Endothelial cell of umbilical vein (primary cell): ENCODE measurements around the gene PAPPA. TPM values are rescaled to one million over a fixed set of nuclear protein-coding genes. Genes with fewer than 3 reads are reported as not detected.

ENCODE experiments used
- BruUV-seq: library from RNA; stranded (reverse); fragments of 400-500 nt; replicated peaks from 2 replicates; lab custom pipeline; 2021; lab: Mats Ljungman, UMichigan
- CTCF ChIA-PET: fragments of 300-600, 350-600 bp; sonication (Branson Sonifier 250); formaldehyde crosslinking; loops from one replicate; lab custom pipeline; 2021; ENCODE audit warnings: antibody characterized with exemption, inconsistent platforms; lab: Charles Lee
- POLR2A ChIA-PET: fragments of 300-600, 350-600 bp; sonication (Branson Sonifier 250); formaldehyde crosslinking; loops from one replicate; lab custom pipeline; 2021; ENCODE audit warnings: antibody characterized with exemption, inconsistent platforms; lab: Charles Lee
- DNase-seq: peaks from one replicate; pipeline ENCODE4 v3.0.0-alpha.2; 2011; ENCODE audit warnings: low read depth, low spot score
- FAIRE-seq: peaks from 2 replicates; lab custom pipeline; 2011; peaks lifted over from hg19 to GRCh38; lab: Jason Lieb, UNC
- H2AFZ ChIP-seq: 2 replicates; pipeline ENCODE4 v1.6.0; 2012; ENCODE audit warnings: low read depth, low read length, control low read depth, inconsistent platforms
- H3K27ac ChIP-seq: 2 replicates; pipeline ENCODE4 v1.5.1; 2011; ENCODE audit warnings: low read depth, mild to moderate bottlenecking, control low read depth, low read length, moderate library complexity; ENCODE audit not compliant: insufficient read depth
- H3K27me3 ChIP-seq, 2 experiments: 2 replicates each; pipeline versions ENCODE4 v1.6.0 to v1.6.1; 2011; ENCODE audit warnings: low read length in 2 of 2, mixed read lengths in 1 of 2; ENCODE audit not compliant: control insufficient read depth in 2 of 2, insufficient read depth in 2 of 2
- H3K36me3 ChIP-seq, 2 experiments: 2 replicates in 1 of 2; 3 replicates in 1 of 2; pipeline ENCODE4 v1.5.1; 2011; ENCODE audit warnings: low read length in 2 of 2, mild to moderate bottlenecking in 1 of 2, moderate library complexity in 1 of 2; ENCODE audit not compliant: control insufficient read depth in 2 of 2, insufficient read depth in 2 of 2; ENCODE audit errors: extremely low read depth in 1 of 2
- H3K4me1 ChIP-seq: 3 replicates; pipeline ENCODE4 v1.5.1; 2011; ENCODE audit warnings: mild to moderate bottlenecking, low read length; ENCODE audit not compliant: control insufficient read depth, insufficient read depth; ENCODE audit errors: extremely low read depth
- H3K4me2 ChIP-seq: 2 replicates; pipeline ENCODE4 v1.6.1; 2011; ENCODE audit warnings: low read length, control low read depth, mixed read lengths; ENCODE audit not compliant: insufficient read depth
- H3K4me3 ChIP-seq, 3 experiments: fragments of 200-600 bp in 1 of 3; sonication (generic), shearing (Covaris generic) in 1 of 3; replicated peaks in 1 of 3; 2 replicates each; pipeline ENCODE4 v1.5.1; 2011 to 2016; ENCODE audit warnings: control low read depth in 3 of 3, low read length in 3 of 3, mild to moderate bottlenecking in 2 of 3, inconsistent platforms in 1 of 3, low read depth in 1 of 3, moderate library complexity in 1 of 3; ENCODE audit not compliant: insufficient read depth in 1 of 3
- H3K79me2 ChIP-seq: 2 replicates; pipeline ENCODE4 v1.6.0; 2012; ENCODE audit warnings: low read length, inconsistent platforms; ENCODE audit not compliant: control insufficient read depth, insufficient read depth
- H3K9ac ChIP-seq: replicated peaks from 2 replicates; pipeline ENCODE3; 2011; ENCODE audit warnings: low read length, control low read depth; ENCODE audit not compliant: insufficient read depth; ENCODE audit errors: extremely low read depth
- H3K9me1 ChIP-seq: replicated peaks from 3 replicates; pipeline ENCODE4 v1.6.0; 2011; ENCODE audit warnings: mild to moderate bottlenecking, low read length; ENCODE audit not compliant: control insufficient read depth, insufficient read depth; ENCODE audit errors: extremely low read depth
- H3K9me3 ChIP-seq: replicated peaks from 2 replicates; pipeline ENCODE4 v1.5.1; 2012; ENCODE audit warnings: low read length, inconsistent platforms; ENCODE audit not compliant: control insufficient read depth, insufficient read depth
- H4K20me1 ChIP-seq: replicated peaks from 2 replicates; pipeline ENCODE3; 2011; ENCODE audit warnings: mild to moderate bottlenecking, low read length; ENCODE audit not compliant: control insufficient read depth, insufficient read depth; ENCODE audit errors: extremely low read depth
- CTCF ChIP-seq, 2 donors: IDR thresholded peaks; 1 replicate in 1 of 2; 2 replicates in 1 of 2; pipeline ENCODE4 v1.5.1; 2011; ENCODE audit warnings: low read length in 2 of 2, mild to moderate bottlenecking in 2 of 2, moderate library complexity in 2 of 2, control low read depth in 1 of 2, inconsistent platforms in 1 of 2, low read depth in 1 of 2; ENCODE audit not compliant: insufficient read depth in 1 of 2; ENCODE audit errors: extremely low read depth in 1 of 2
- EZH2 ChIP-seq: IDR thresholded peaks from 2 replicates; pipeline ENCODE4 v1.6.1; 2012; ENCODE audit warnings: borderline replicate concordance, low read depth, mild to moderate bottlenecking, moderate library complexity, low read length, inconsistent platforms; ENCODE audit not compliant: severe bottlenecking
- FOS ChIP-seq: IDR thresholded peaks from 2 replicates; pipeline ENCODE4 v1.6.1; 2011; ENCODE audit warnings: mild to moderate bottlenecking, low read length, moderate library complexity, borderline replicate concordance; ENCODE audit not compliant: insufficient read depth
- GATA2 ChIP-seq: IDR thresholded peaks from 2 replicates; pipeline ENCODE4 v1.7.0; 2011; ENCODE audit warnings: low read depth, mild to moderate bottlenecking, moderate library complexity, mixed read lengths, low read length; ENCODE audit not compliant: insufficient read length, insufficient read depth
- JUN ChIP-seq: IDR thresholded peaks from 2 replicates; pipeline ENCODE4 v1.6.1; 2011; ENCODE audit warnings: borderline replicate concordance, low read depth; ENCODE audit not compliant: insufficient read length, insufficient read depth
- MAX ChIP-seq: IDR thresholded peaks from 2 replicates; pipeline ENCODE4 v1.6.1; 2011; ENCODE audit not compliant: insufficient read depth, insufficient read length
- MYC ChIP-seq: IDR thresholded peaks from one replicate; pipeline ENCODE4 v1.6.1; 2011; ENCODE audit warnings: mild to moderate bottlenecking, low read depth, low read length
- POLR2A ChIP-seq: IDR thresholded peaks from 2 replicates; pipeline ENCODE4 v1.6.1; 2012; ENCODE audit warnings: low read depth, mild to moderate bottlenecking, control low read depth, low read length
- POLR2AphosphoS5 ChIP-seq: IDR thresholded peaks from 2 replicates; pipeline ENCODE4 v1.6.1; 2012; ENCODE audit warnings: low read depth, mild to moderate bottlenecking, control low read depth, low read length, moderate library complexity; ENCODE audit not compliant: insufficient read depth
- dilution Hi-C: fragments of 300-500 bp; cut with MboI; formaldehyde crosslinking; loops from one replicate; pipeline ENCODE4 v1.15.0; 2019; ENCODE audit warnings: low sequenced_read_pairs; ENCODE audit not compliant: extremely low pct_ligation_motif_present
- intact Hi-C: fragments of 100-400 bp; cut with micrococcal nuclease; formaldehyde crosslinking; loops from one replicate; pipeline ENCODE4 v1.10.0; 2022
- polyA plus RNA-seq, 4 experiments: library from polyadenylated mRNA; depleted of rRNA in 3 of 4; stranded (reverse) in 3 of 4; unstranded in 1 of 4; fragments of >200 nt; gene quantifications; 2 replicates each; pipeline versions ENCODE4 v1.2.1 to v1.2.3, GENCODE V29; 2011 to 2012; ENCODE audit warnings: missing spikeins in 1 of 4
- total RNA-seq: library from RNA; stranded (reverse); gene quantifications from 2 replicates; pipeline ENCODE4 v1.2.3, GENCODE V29; 2021

PAPPA gene
- total and polyA plus RNA-seq, 2 donors (not counting 3 experiments of a cell fraction or from before 2014, with no cell fraction given), result 0.13 to 0.41 TPM

- Histone ChIP-seq H3K9me3 (no peaks in the 10 kb centered on the region), H3K9me1 (no peaks in the 10 kb centered on the region), H3K27ac (no peak overlapping the region), H3K4me1 (no peaks in the 10 kb centered on the region), H4K20me1 (no peaks in the 10 kb centered on the region), H3K79me2 (no peaks in the 10 kb centered on the region), H3K4me2 (no peak overlapping the region), H3K4me3 (no peak overlapping the region), H3K36me3 (no peaks in the 10 kb centered on the region), H3K9ac (no peak overlapping the region), H3K27me3 (no peaks in the 10 kb centered on the region), H2AFZ (no peak overlapping the region)
- POLR2A ChIA-PET, result no interaction called here
- CTCF ChIA-PET, result no interaction called here
- no peak for FAIRE-seq
- TF ChIP-seq POLR2AphosphoS5, result no peak
- no peak for TF ChIP-seq EZH2
- TF ChIP-seq FOS, result no peak
- TF ChIP-seq POLR2A, result no peak
- TF ChIP-seq JUN, result no peak
- no peak for TF ChIP-seq MYC
- no peak for TF ChIP-seq GATA2
- no peak for TF ChIP-seq CTCF (IDR thresholded peaks at IDR 0.05; ENCODE audit: extremely low read depth in 1 of 2, insufficient read depth in 1 of 2, low read depth in 1 of 2, low read length in 2 of 2)
- TF ChIP-seq MAX, result no peak
- intact Hi-C loops, result no loop called here
- dilution Hi-C loops, result no loop called here
- DNase-seq, result no peak
- BruUV-seq, result no TSS peak
These were observed 199.4 kb downstream of the PAPPA start for GRCh38 chr9:116352958-116353357.
